Astrocyte (in vitro differentiated cells and primary cell): ENCODE results near the gene CCL13. TPM values are rescaled to one million over a fixed set of nuclear protein-coding genes. Genes with fewer than 3 reads are reported as not detected.
A peak's percentile ranks its signal among the peaks of the same experiment; 100 is the strongest.

Experiments
- DNase-seq: peaks from one replicate; pipeline ENCODE4 v3.0.0-alpha.2; 2010; ENCODE audit warnings: low read depth
- FAIRE-seq: peaks from 2 replicates; lab custom pipeline; 2011; peaks lifted over from hg19 to GRCh38; lab: Jason Lieb, UNC
- H2AFZ ChIP-seq: 2 replicates; pipeline ENCODE4 v1.6.0; 2012; ENCODE audit warnings: low read depth, low read length, inconsistent platforms
- H3K27ac ChIP-seq: 2 replicates; pipeline ENCODE4 v1.5.1; 2011; ENCODE audit warnings: low read depth, low read length, inconsistent platforms
- H3K27me3 ChIP-seq: 2 replicates; pipeline ENCODE4 v1.6.0; 2011; ENCODE audit warnings: low read length, inconsistent platforms; ENCODE audit not compliant: insufficient read depth
- H3K36me3 ChIP-seq: 2 replicates; pipeline ENCODE4 v1.5.1; 2011; ENCODE audit warnings: low read length, inconsistent platforms; ENCODE audit not compliant: insufficient read depth
- H3K4me1 ChIP-seq: 2 replicates; pipeline ENCODE4 v1.5.1; 2011; ENCODE audit warnings: low read length, inconsistent platforms; ENCODE audit not compliant: insufficient read depth
- H3K4me2 ChIP-seq: 2 replicates; pipeline ENCODE4 v1.6.0; 2012; ENCODE audit warnings: low read length, inconsistent platforms
- H3K4me3 ChIP-seq: 2 replicates; pipeline ENCODE4 v1.5.1; 2011; ENCODE audit warnings: low read depth, mild to moderate bottlenecking, low read length, inconsistent platforms; ENCODE audit not compliant: insufficient read depth
- H3K79me2 ChIP-seq: 2 replicates; pipeline ENCODE4 v1.6.0; 2012; ENCODE audit warnings: mild to moderate bottlenecking, low read length, inconsistent platforms; ENCODE audit not compliant: insufficient read depth
- H3K9ac ChIP-seq: 2 replicates; pipeline ENCODE4 v1.6.0; 2012; ENCODE audit warnings: mild to moderate bottlenecking, low read length, inconsistent platforms
- H3K9me3 ChIP-seq: 2 replicates; pipeline ENCODE4 v1.5.1; 2012; ENCODE audit warnings: low read depth, mild to moderate bottlenecking, low read length, inconsistent platforms; ENCODE audit not compliant: insufficient read depth
- H4K20me1 ChIP-seq: 2 replicates; pipeline ENCODE4 v1.6.0; 2012; ENCODE audit warnings: low read length, inconsistent platforms; ENCODE audit not compliant: insufficient read depth
- H3K27ac Mint-ChIP-seq: one replicate; pipeline ENCODE4 v1.8.0; 2021; ENCODE audit warnings: mild to moderate bottlenecking, mixed read lengths; ENCODE audit not compliant: unreplicated experiment
- H3K27me3 Mint-ChIP-seq: one replicate; pipeline ENCODE4 v1.8.0; 2021; ENCODE audit warnings: low read depth, mixed read lengths; ENCODE audit not compliant: unreplicated experiment
- H3K36me3 Mint-ChIP-seq: one replicate; pipeline ENCODE4 v1.8.0; 2021; ENCODE audit warnings: low read depth, mixed read lengths; ENCODE audit not compliant: unreplicated experiment
- H3K4me1 Mint-ChIP-seq: one replicate; pipeline ENCODE4 v1.8.0; 2021; ENCODE audit warnings: low read depth, mixed read lengths; ENCODE audit not compliant: unreplicated experiment
- H3K4me3 Mint-ChIP-seq: one replicate; pipeline ENCODE4 v1.8.0; 2021; ENCODE audit warnings: mild to moderate bottlenecking, moderate library complexity, mixed read lengths; ENCODE audit not compliant: unreplicated experiment
- H3K9me3 Mint-ChIP-seq: one replicate; pipeline ENCODE4 v1.8.0; 2021; ENCODE audit warnings: mild to moderate bottlenecking, mixed read lengths; ENCODE audit not compliant: unreplicated experiment
- EZH2 ChIP-seq: IDR thresholded peaks from 2 replicates; pipeline ENCODE4 v1.6.1; 2012; ENCODE audit warnings: mild to moderate bottlenecking, low read length, inconsistent platforms; ENCODE audit not compliant: insufficient read depth
- total RNA-seq: library from RNA; stranded (reverse); gene quantifications from 2 replicates; pipeline ENCODE4 v1.2.1, GENCODE V29; 2021
- TF ChIP-seq, protein P1 (sequence below): IDR thresholded peaks from 2 replicates; pipeline ENCODE4 v1.5.1; 2011; ENCODE audit warnings: low read depth, mild to moderate bottlenecking, inconsistent platforms, low read length, moderate library complexity; ENCODE audit not compliant: insufficient read depth

The CCL13 gene
- total RNA-seq, 1 donor from 2014 or later, result not detected

GRCh38 chr17:34386697-34387550 is 30.6 kb downstream of the CCL13 start:
- Histone ChIP-seq H3K4me1 (no peaks in the 10 kb centered on the region), H3K9me3 (peaks cover 3% of the 10 kb centered on the region), H3K27me3 (peaks cover 3% of the 10 kb centered on the region), H4K20me1 (no peaks in the 10 kb centered on the region), H3K4me3 (no peak overlapping the region), H3K79me2 (no peaks in the 10 kb centered on the region), H3K36me3 (no peaks in the 10 kb centered on the region), H3K4me2 (no peak overlapping the region), H3K9ac (no peak overlapping the region), H3K27ac (no peak overlapping the region), H2AFZ (no peak overlapping the region)
- Mint-ChIP-seq H3K9me3 (no peaks in the 10 kb centered on the region), H3K27ac (peak overlapping the region; percentile 20), H3K36me3 (no peaks in the 10 kb centered on the region), H3K4me1 (peaks cover 16% of the 10 kb centered on the region), H3K27me3 (peaks cover 16% of the 10 kb centered on the region), H3K4me3 (no peak overlapping the region)
- no peak for FAIRE-seq
- DNase-seq, result peak; percentile 4
- no peak for TF ChIP-seq EZH2
- TF ChIP-seq, protein P1, sequence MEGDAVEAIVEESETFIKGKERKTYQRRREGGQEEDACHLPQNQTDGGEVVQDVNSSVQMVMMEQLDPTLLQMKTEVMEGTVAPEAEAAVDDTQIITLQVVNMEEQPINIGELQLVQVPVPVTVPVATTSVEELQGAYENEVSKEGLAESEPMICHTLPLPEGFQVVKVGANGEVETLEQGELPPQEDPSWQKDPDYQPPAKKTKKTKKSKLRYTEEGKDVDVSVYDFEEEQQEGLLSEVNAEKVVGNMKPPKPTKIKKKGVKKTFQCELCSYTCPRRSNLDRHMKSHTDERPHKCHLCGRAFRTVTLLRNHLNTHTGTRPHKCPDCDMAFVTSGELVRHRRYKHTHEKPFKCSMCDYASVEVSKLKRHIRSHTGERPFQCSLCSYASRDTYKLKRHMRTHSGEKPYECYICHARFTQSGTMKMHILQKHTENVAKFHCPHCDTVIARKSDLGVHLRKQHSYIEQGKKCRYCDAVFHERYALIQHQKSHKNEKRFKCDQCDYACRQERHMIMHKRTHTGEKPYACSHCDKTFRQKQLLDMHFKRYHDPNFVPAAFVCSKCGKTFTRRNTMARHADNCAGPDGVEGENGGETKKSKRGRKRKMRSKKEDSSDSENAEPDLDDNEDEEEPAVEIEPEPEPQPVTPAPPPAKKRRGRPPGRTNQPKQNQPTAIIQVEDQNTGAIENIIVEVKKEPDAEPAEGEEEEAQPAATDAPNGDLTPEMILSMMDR, result no peak

DNA sequence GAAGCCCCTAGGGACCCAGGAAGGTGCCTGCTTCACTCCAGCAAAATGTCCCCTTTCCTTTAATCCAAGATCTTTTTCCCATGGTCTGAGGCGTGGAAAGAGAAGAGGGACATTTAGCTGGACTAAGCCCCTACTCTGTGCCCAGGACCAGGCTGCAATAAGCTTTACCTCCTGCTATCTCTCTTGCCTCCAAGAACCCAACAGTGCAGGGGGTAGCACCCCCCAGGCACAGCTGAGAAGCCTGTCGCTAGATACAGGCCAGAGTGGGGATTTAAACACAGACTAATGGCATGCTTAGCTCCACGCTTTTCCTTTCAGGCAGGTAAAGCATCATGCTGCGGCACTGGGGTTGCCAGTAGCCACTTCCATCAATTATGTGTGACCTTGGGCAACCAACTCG is 31.3 kb downstream of the CCL13 start:
- Mint-ChIP-seq H3K36me3 (no peaks in the 10 kb centered on the region), H3K27ac (no peak overlapping the region), H3K4me1 (peaks cover 16% of the 10 kb centered on the region), H3K9me3 (no peaks in the 10 kb centered on the region), H3K4me3 (no peak overlapping the region), H3K27me3 (peaks cover 20% of the 10 kb centered on the region)
- Histone ChIP-seq H3K9me3 (peaks cover 3% of the 10 kb centered on the region), H3K79me2 (no peaks in the 10 kb centered on the region), H2AFZ (no peak overlapping the region), H3K4me2 (no peak overlapping the region), H3K36me3 (no peaks in the 10 kb centered on the region), H3K27ac (no peak overlapping the region), H4K20me1 (no peaks in the 10 kb centered on the region), H3K4me3 (no peak overlapping the region), H3K9ac (no peak overlapping the region), H3K4me1 (no peaks in the 10 kb centered on the region), H3K27me3 (peaks cover 3% of the 10 kb centered on the region)
- no peak for TF ChIP-seq EZH2
- TF ChIP-seq, protein P1, result no peak
- FAIRE-seq (no peak), DNase-seq (no peak)

DNA sequence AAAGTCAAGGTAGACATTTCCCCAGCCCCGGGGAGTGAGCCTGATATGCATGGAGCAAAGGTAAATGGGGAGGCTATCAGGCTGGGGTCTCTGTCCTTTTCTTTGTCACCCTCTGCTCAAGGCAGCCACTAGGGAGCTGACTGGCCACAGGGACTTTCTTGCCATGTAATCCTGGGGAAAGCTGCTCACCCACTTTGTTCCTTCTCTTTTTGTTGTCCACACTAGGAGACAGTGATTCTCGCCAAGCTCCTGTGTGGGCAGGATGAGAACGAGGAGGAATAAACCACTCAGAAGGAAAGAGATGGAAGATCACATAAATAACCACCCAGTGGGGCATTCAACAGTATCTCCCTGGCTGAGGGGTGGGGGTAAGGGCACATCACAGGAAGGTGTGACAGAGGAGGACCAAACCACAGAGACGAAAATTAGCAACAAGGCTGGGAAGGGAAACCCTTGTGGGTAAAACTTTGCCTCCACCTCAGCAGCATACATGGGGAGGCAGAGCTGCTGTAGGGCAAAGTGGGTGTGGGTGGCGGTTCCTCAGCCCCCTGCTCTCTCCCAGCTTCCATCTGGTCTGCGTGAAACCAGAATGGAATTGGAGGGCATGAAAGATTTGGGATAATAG is 33.0 kb downstream of the CCL13 start:
- Histone ChIP-seq H4K20me1 (no peaks in the 10 kb centered on the region), H3K4me3 (no peak overlapping the region), H3K36me3 (no peaks in the 10 kb centered on the region), H2AFZ (no peak overlapping the region), H3K27me3 (peaks cover 3% of the 10 kb centered on the region), H3K9me3 (peaks cover 3% of the 10 kb centered on the region), H3K9ac (no peak overlapping the region), H3K27ac (no peak overlapping the region), H3K4me1 (no peaks in the 10 kb centered on the region), H3K79me2 (no peaks in the 10 kb centered on the region), H3K4me2 (no peak overlapping the region)
- TF ChIP-seq, protein P1, result no peak
- no peak for TF ChIP-seq EZH2
- no peak for DNase-seq
- no peaks in the 10 kb centered on the region for H3K36me3 Mint-ChIP-seq
- no peak overlapping the region for H3K4me3 Mint-ChIP-seq
- no peak for FAIRE-seq
- peaks cover 23% of the 10 kb centered on the region for H3K27me3 Mint-ChIP-seq
- no peaks in the 10 kb centered on the region for H3K9me3 Mint-ChIP-seq
- H3K27ac Mint-ChIP-seq, result no peak overlapping the region
- peaks cover 12% of the 10 kb centered on the region for H3K4me1 Mint-ChIP-seq
